Endothelial cell of umbilical vein (primary cell): ENCODE data around the gene RAI1. TPM values are rescaled to one million over a fixed set of nuclear protein-coding genes. Genes with fewer than 3 reads are reported as not detected.
A peak's percentile ranks its signal among the peaks of the same experiment; 100 is the strongest.

ENCODE experiments used
- BruUV-seq: library from RNA; stranded (reverse); fragments of 400-500 nt; replicated peaks from 2 replicates; lab custom pipeline; 2021; lab: Mats Ljungman, UMichigan
- CTCF ChIA-PET: fragments of 300-600, 350-600 bp; sonication (Branson Sonifier 250); formaldehyde crosslinking; loops from one replicate; lab custom pipeline; 2021; ENCODE audit warnings: antibody characterized with exemption, inconsistent platforms; lab: Charles Lee
- POLR2A ChIA-PET: fragments of 300-600, 350-600 bp; sonication (Branson Sonifier 250); formaldehyde crosslinking; loops from one replicate; lab custom pipeline; 2021; ENCODE audit warnings: antibody characterized with exemption, inconsistent platforms; lab: Charles Lee
- DNase-seq: peaks from one replicate; pipeline ENCODE4 v3.0.0-alpha.2; 2011; ENCODE audit warnings: low read depth, low spot score
- FAIRE-seq: peaks from 2 replicates; lab custom pipeline; 2011; peaks lifted over from hg19 to GRCh38; lab: Jason Lieb, UNC
- H2AFZ ChIP-seq: 2 replicates; pipeline ENCODE4 v1.6.0; 2012; ENCODE audit warnings: low read depth, low read length, control low read depth, inconsistent platforms
- H3K27ac ChIP-seq: 2 replicates; pipeline ENCODE4 v1.5.1; 2011; ENCODE audit warnings: low read depth, mild to moderate bottlenecking, control low read depth, low read length, moderate library complexity; ENCODE audit not compliant: insufficient read depth
- H3K27me3 ChIP-seq, 2 experiments: 2 replicates each; pipeline versions ENCODE4 v1.6.0 to v1.6.1; 2011; ENCODE audit warnings: low read length in 2 of 2, mixed read lengths in 1 of 2; ENCODE audit not compliant: control insufficient read depth in 2 of 2, insufficient read depth in 2 of 2
- H3K36me3 ChIP-seq, 2 experiments: 2 replicates in 1 of 2; 3 replicates in 1 of 2; pipeline ENCODE4 v1.5.1; 2011; ENCODE audit warnings: low read length in 2 of 2, mild to moderate bottlenecking in 1 of 2, moderate library complexity in 1 of 2; ENCODE audit not compliant: control insufficient read depth in 2 of 2, insufficient read depth in 2 of 2; ENCODE audit errors: extremely low read depth in 1 of 2
- H3K4me1 ChIP-seq: 3 replicates; pipeline ENCODE4 v1.5.1; 2011; ENCODE audit warnings: mild to moderate bottlenecking, low read length; ENCODE audit not compliant: control insufficient read depth, insufficient read depth; ENCODE audit errors: extremely low read depth
- H3K4me2 ChIP-seq: 2 replicates; pipeline ENCODE4 v1.6.1; 2011; ENCODE audit warnings: low read length, control low read depth, mixed read lengths; ENCODE audit not compliant: insufficient read depth
- H3K4me3 ChIP-seq, 3 experiments: fragments of 200-600 bp in 1 of 3; sonication (generic), shearing (Covaris generic) in 1 of 3; replicated peaks in 1 of 3; 2 replicates each; pipeline ENCODE4 v1.5.1; 2011 to 2016; ENCODE audit warnings: control low read depth in 3 of 3, low read length in 3 of 3, mild to moderate bottlenecking in 2 of 3, inconsistent platforms in 1 of 3, low read depth in 1 of 3, moderate library complexity in 1 of 3; ENCODE audit not compliant: insufficient read depth in 1 of 3
- H3K79me2 ChIP-seq: 2 replicates; pipeline ENCODE4 v1.6.0; 2012; ENCODE audit warnings: low read length, inconsistent platforms; ENCODE audit not compliant: control insufficient read depth, insufficient read depth
- H3K9ac ChIP-seq: replicated peaks from 2 replicates; pipeline ENCODE3; 2011; ENCODE audit warnings: low read length, control low read depth; ENCODE audit not compliant: insufficient read depth; ENCODE audit errors: extremely low read depth
- H3K9me1 ChIP-seq: replicated peaks from 3 replicates; pipeline ENCODE4 v1.6.0; 2011; ENCODE audit warnings: mild to moderate bottlenecking, low read length; ENCODE audit not compliant: control insufficient read depth, insufficient read depth; ENCODE audit errors: extremely low read depth
- H3K9me3 ChIP-seq: replicated peaks from 2 replicates; pipeline ENCODE4 v1.5.1; 2012; ENCODE audit warnings: low read length, inconsistent platforms; ENCODE audit not compliant: control insufficient read depth, insufficient read depth
- H4K20me1 ChIP-seq: replicated peaks from 2 replicates; pipeline ENCODE3; 2011; ENCODE audit warnings: mild to moderate bottlenecking, low read length; ENCODE audit not compliant: control insufficient read depth, insufficient read depth; ENCODE audit errors: extremely low read depth
- GATA2 ChIP-seq: IDR thresholded peaks from 2 replicates; pipeline ENCODE4 v1.7.0; 2011; ENCODE audit warnings: low read depth, mild to moderate bottlenecking, moderate library complexity, mixed read lengths, low read length; ENCODE audit not compliant: insufficient read length, insufficient read depth
- POLR2A ChIP-seq: IDR thresholded peaks from 2 replicates; pipeline ENCODE4 v1.6.1; 2012; ENCODE audit warnings: low read depth, mild to moderate bottlenecking, control low read depth, low read length
- POLR2AphosphoS5 ChIP-seq: IDR thresholded peaks from 2 replicates; pipeline ENCODE4 v1.6.1; 2012; ENCODE audit warnings: low read depth, mild to moderate bottlenecking, control low read depth, low read length, moderate library complexity; ENCODE audit not compliant: insufficient read depth
- dilution Hi-C: fragments of 300-500 bp; cut with MboI; formaldehyde crosslinking; loops from one replicate; pipeline ENCODE4 v1.15.0; 2019; ENCODE audit warnings: low sequenced_read_pairs; ENCODE audit not compliant: extremely low pct_ligation_motif_present
- intact Hi-C: fragments of 100-400 bp; cut with micrococcal nuclease; formaldehyde crosslinking; loops from one replicate; pipeline ENCODE4 v1.10.0; 2022
- polyA plus RNA-seq, 4 experiments: library from polyadenylated mRNA; depleted of rRNA in 3 of 4; stranded (reverse) in 3 of 4; unstranded in 1 of 4; fragments of >200 nt; gene quantifications; 2 replicates each; pipeline versions ENCODE4 v1.2.1 to v1.2.3, GENCODE V29; 2011 to 2012; ENCODE audit warnings: missing spikeins in 1 of 4
- total RNA-seq: library from RNA; stranded (reverse); gene quantifications from 2 replicates; pipeline ENCODE4 v1.2.3, GENCODE V29; 2021

Gene RAI1
- total and polyA plus RNA-seq, 2 donors (not counting 3 experiments of a cell fraction or from before 2014, with no cell fraction given), result 7.8 to 43.3 TPM

GRCh38 chr17:17725011-17725751 lies 43.9 kb downstream of the RAI1 start:
- dilution Hi-C loops (no loop called here), intact Hi-C loops (loop anchor here (5.0 kb wide), 1 partner anchor 57 kb away; no protein-coding TSS in a partner anchor)
- CTCF ChIA-PET, result interaction anchor here (0.8 to 2.4 kb wide), 6 partner anchors 14 to 109 kb away, joined by 3 to 6 read pairs (median 3); no protein-coding TSS in a partner anchor
- peak overlapping the region in 2 of 3 experiments; percentile 6 to 57 for H3K4me3 ChIP-seq
- H3K9ac ChIP-seq, result peak overlapping the region; percentile 81
- BruUV-seq, result no TSS peak
- no peaks in the 10 kb centered on the region for H3K9me1 ChIP-seq
- TF ChIP-seq POLR2A (no peak), POLR2AphosphoS5 (peak; percentile 31)
- H3K27me3 ChIP-seq, result no peaks in the 10 kb centered on the region
- POLR2A ChIA-PET, result interaction anchor here (0.9 kb wide), 1 partner anchor 31 kb away, joined by 3 read pairs; no protein-coding TSS in a partner anchor
- no peak overlapping the region for H2AFZ ChIP-seq
- DNase-seq (peak; percentile 87), FAIRE-seq (peak; percentile 90)
- H3K4me1 ChIP-seq, result peaks cover 34% of the 10 kb centered on the region
- no peaks in the 10 kb centered on the region for H3K9me3 ChIP-seq
- no peaks in the 10 kb centered on the region for H3K36me3 ChIP-seq
- H3K79me2 ChIP-seq, result peaks cover 47% of the 10 kb centered on the region
- peak overlapping the region; percentile 94 for H3K27ac ChIP-seq
- H3K4me2 ChIP-seq, result peak overlapping the region; percentile 37
- H4K20me1 ChIP-seq, result no peaks in the 10 kb centered on the region

DNA sequence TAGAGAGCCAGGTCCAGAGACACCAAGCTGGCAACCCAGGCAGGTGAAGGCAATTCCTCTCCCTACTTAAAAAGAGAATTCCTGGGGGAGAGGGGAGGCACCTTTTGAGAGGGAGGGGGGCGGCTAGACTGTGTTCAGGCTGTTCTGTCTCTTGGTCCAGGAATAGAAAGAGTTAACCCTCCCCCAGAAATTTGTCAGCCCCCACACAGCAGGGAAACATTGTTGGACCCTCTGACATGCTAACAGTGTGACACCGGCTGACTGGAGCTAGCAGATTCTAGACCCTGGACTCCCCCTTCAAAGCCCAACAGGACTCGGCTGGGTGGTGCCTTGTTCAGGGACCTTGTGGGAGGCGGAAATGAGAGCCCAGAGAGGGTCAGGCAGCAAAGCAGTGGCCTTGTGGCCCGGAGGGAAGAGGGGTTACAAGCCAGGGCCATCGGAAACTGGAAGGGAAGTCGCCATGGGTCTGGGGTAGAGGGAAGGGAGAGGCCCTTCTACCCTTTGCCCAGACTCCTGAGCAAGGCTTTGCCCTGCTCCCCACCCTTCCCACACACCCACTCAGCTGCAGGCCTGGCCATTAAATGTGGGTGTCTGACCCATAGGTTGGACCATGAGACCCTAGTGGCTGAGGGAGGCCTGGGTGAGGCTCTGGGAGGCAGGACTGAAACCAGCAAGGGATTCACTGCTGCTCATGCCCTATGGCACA lies 44.6 kb downstream of the RAI1 start:
- POLR2A ChIA-PET, result interaction anchor here (0.9 kb wide), 1 partner anchor 32 kb away, joined by 3 read pairs; no protein-coding TSS in a partner anchor
- Histone ChIP-seq H3K36me3 (no peaks in the 10 kb centered on the region), H3K9me1 (no peaks in the 10 kb centered on the region), H3K4me2 (peak overlapping the region; percentile 40), H3K4me1 (peaks cover 34% of the 10 kb centered on the region), H2AFZ (no peak overlapping the region), H3K9ac (peak overlapping the region; percentile 81), H3K4me3 (peak overlapping the region in 1 of 3 experiments; percentile 6), H4K20me1 (no peaks in the 10 kb centered on the region), H3K27ac (peak overlapping the region; percentile 94), H3K27me3 (no peaks in the 10 kb centered on the region), H3K79me2 (peaks cover 50% of the 10 kb centered on the region), H3K9me3 (no peaks in the 10 kb centered on the region)
- FAIRE-seq (peak; percentile 88), DNase-seq (peak; percentile 54)
- intact Hi-C loops (loop anchor here (1.0 to 5.0 kb wide), 4 partner anchors 26 to 56 kb away; no protein-coding TSS in a partner anchor), dilution Hi-C loops (no loop called here)
- BruUV-seq, result no TSS peak
- no peak for TF ChIP-seq GATA2
- TF ChIP-seq POLR2AphosphoS5, result peak; percentile 31
- CTCF ChIA-PET, result interaction anchor here (1.4 to 2.4 kb wide), 5 partner anchors 13 to 193 kb away, joined by 3 to 7 read pairs (median 5); no protein-coding TSS in a partner anchor
